ENCODE measurements around the gene APP. TPM values are rescaled to one million over a fixed set of nuclear protein-coding genes. Genes with fewer than 3 reads are reported as not detected.

The APP gene
- total and polyA plus RNA-seq, 2 of the 13 experiments (the other 11 are each of a cell fraction or from before 2014, with no cell fraction given): 70.6 to 262 TPM

- TF ChIP-seq RERE (CRISPR knock-in tag; IDR thresholded peaks at IDR 0.05; ENCODE audit: low read depth) (no peak), KDM6A (CRISPR knock-in tag; IDR thresholded peaks at IDR 0.05; ENCODE audit: low read depth) (no peak), TRIM24 (CRISPR knock-in tag; IDR thresholded peaks at IDR 0.05) (no peak), ZNF773 (CRISPR knock-in tag; IDR thresholded peaks at IDR 0.05; ENCODE audit: borderline replicate concordance) (no peak), ZBED4 (CRISPR knock-in tag; IDR thresholded peaks at IDR 0.05; ENCODE audit: borderline replicate concordance) (no peak), NPAS2 (CRISPR knock-in tag; IDR thresholded peaks at IDR 0.05; ENCODE audit: borderline replicate concordance) (no peak), AFF4 (CRISPR knock-in tag; IDR thresholded peaks at IDR 0.05) (no peak)
Observed at GRCh38 chr21:26047279-26047967, 123.1 kb downstream of the APP start (continued).

Measured in HepG2 (cell line).